Middle frontal gyrus (tissue), 1 donor: ENCODE data around the gene PTBP3.
"Not testable (repeated sequence)": the region's sequence is repeated elsewhere in the genome, so short reads cannot be mapped to it uniquely, and the experiment has no call there.

Experiments used
- DNase-seq: peaks from one replicate; pipeline ENCODE4 v3.0.0-alpha.2; 2015; ENCODE audit warnings: low spot score; ENCODE audit errors: extremely low spot score

The PTBP3 gene

DNA sequence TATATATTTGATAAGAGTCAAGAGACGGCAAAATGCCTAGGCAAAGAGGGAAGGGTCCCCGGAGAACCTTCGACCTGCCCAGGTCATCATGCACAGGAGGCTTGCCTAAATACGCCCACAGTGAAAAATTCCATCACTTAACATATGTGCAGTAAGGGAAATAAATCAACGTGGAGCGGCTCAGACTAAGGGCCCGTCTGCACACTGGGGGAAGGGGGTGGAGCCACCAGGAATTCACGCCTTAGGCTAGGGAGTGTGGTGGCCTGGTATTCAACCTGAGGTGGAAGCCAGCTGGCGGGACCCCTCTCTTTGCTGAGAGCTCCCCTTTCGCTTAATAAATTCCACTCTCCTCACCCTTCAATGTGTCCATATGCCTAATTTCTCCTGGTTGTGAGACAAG is 8.3 kb downstream of the PTBP3 start:
- DNase-seq: no peak

- no peak for DNase-seq
These were observed 10.0 kb downstream of the PTBP3 start for GRCh38 chr9:112323378-112323854.

- DNase-seq: no peak
These were observed 10.6 kb downstream of the PTBP3 start for GRCh38 chr9:112322701-112323377.

DNA sequence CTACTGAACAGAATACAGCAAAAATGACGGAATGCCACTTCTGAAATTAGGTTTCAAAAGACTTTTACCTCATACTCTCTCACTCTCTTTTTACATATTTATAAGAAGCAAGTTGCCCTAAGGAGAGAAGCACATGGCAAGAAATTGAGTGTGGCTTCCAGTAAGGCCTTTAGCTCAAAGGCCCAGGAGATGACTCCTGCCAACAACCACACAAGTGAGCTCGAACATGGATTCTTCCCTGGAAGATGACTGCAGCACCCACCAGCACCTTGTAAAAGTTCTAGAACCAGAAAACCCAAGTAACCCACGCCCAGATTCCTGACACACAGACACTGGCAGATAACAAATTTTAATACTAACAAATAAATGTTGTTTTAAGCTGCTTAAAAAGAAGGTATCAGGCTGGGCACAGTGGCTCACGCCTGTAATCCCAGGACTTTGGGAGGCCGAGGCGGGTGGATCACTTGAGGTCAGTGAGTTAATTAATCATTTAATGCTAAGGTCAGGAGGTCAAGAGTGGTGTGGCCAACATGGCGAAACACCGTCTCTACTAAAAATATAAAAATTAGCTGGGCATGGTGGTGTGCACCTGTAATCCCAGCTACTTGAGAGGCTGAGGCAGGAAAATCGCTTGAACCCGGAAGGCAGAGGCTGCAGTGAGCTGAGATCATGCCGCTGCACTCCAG is 17.0 kb downstream of the PTBP3 start:
- no peak for DNase-seq

DNA sequence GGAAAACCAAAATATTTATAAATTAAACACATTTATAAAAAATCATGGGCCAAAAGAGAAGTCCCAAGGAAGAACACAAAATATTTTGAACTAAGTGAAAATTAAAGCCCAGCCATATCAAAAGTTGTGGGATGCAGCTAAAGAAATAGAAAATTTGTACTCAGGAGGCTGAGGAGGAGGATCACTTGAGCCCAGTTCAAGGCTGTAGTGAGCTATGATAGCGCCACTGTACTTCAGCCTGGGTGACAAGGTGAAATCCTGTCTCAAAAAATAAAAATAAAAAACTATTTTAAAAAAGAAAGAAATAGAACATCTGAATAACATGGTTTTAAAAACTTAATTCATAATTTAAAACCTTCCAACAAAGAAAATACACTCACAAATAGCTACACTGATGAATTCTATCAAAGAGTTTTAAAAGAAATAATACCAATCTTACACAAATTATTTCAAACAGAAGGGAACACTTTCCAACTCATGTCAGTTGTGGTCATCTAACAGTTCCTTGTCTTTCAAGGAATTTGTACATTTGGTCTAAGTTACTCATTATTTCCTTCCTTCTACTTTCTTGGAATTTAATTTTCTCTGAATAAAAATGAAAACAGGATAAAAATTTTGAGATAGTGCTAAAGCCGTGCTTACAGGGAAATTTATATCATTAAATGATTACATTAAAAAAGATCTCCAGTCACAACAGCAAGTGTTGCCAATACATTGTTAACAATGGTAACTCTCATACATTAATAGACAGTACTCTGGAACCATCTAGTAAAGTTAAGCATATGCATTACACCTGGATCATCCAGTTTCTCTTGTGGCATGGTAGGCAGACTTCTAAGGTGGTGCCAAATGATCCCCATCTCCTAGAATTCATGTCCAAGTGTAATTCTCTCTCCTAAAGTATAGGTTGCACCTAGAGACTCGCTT is 17.8 kb downstream of the PTBP3 start:
- DNase-seq: no peak

DNA sequence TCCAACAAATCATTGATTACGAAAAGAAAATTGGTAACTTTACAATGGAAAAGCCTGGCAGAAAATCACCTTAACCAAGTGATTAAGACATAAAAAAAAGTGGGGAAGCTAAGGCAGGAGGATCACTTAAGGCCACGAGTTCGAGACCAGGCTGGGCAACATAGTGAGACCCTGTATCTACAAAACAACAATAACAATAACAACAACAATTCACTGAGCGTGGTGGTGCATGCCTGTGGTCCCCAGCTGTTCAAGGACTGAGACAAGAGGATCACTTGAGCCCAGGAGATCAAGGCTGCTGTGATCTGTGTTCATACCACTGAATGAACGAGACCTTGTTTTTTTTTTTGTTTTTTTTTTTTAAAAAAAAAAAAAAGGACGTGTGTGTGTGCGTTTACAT is 21.3 kb downstream of the PTBP3 start:
- DNase-seq: no peak

DNA sequence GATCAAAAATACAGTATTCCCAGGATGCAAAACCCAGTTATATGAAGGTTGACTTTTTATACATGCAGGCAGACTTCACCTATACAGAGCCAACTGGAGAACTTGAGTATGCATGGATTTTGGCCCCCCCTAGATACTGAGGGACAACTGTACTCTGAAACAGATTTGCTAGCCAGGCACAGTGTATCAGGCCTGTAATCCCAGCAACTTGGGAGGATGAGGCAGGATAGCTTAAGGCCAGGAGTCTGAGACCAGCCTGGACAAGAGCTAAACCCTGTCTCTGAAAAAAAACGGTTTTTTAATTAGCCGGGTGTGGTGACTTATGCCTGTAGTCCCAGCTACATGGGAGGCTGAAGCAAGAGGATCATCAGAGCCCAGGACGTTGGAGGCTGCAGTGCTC is 21.9 kb downstream of the PTBP3 start:
- no peak for DNase-seq

GRCh38 chr9:112310826-112311225 is 22.6 kb downstream of the PTBP3 start:
- no peak for DNase-seq

DNA sequence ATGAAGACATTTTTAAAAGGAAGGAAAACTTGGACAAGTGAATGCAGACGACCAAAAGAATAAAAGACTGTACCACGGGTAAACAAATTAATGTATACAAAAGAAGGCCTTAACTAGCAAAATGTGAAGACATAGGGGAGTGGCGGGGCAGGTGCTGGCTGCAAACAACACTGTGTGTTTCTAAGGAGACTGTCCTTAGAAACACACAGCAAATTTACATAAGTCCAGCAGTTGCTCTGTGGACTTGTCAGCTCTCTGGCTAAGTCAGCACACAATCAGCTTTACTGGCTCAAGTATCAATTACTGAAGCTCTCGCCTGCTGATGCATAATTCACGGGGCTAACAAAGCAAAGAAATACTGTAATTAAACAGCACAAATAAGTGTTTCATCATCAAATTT is 24.8 kb downstream of the PTBP3 start:
- DNase-seq: no peak

DNA sequence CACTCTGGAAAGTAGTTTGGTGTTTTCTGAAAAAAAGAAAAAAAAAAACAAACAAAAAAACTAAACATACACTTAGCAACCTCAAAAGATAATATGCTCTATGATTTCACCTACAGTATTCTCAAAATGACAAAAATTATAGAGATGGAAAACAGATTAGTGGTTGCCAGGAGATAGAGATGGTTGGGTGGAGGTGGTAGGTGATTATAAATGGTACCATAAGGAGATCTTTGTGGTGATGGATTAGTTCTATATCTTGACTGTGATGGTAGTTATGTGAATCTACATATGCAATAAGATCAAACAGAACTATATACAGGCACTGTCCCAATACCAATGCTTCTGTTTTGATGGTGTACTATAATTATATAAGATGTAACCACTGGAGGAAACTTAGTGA is 32.0 kb downstream of the PTBP3 start:
- DNase-seq: no peak

GRCh38 chr9:112299514-112299913 is 33.9 kb downstream of the PTBP3 start:
- no peak for DNase-seq

GRCh38 chr9:112296929-112297328 is 36.5 kb downstream of the PTBP3 start:
- DNase-seq: no peak

DNA sequence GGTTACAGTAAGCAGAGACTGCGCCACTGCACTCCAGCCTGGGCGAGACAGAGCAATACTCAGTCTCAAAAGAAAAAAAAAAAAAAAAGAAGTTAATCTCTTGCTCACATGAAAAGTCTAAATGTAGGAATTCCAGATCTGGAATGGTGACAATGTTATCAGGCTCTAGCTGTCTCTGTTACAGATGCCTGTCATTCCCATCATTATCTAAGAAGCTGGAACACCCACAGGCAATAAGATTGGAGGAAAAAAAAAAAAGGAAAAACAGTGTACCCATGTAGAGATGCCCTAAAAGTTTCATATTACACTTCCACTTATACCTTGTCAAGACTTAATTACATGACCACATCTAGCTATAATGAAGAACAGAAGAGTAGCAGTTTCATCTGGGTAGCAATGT is 38.2 kb downstream of the PTBP3 start:
- DNase-seq: no peak

DNA sequence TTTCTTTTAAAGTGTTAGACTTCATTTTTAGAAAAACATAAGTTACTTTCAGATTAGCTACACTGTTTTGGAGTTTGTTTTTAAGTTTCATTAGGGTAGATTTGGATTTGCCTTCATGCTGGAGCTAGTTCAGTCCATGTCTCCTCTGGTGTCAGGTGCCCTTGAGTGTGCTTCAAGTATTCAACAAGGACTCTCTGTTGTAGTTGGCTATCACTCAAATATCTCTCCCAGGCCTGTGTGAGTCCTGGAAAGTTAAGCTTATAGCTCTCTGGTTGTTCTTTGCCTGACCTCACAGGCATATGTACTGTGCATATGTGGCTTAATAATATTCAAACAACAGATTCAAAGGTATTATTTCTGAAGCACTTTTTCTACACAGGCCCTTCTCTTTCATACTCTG is 45.4 kb downstream of the PTBP3 start:
- DNase-seq: no peak

GRCh38 chr9:112286926-112287325 is 46.5 kb downstream of the PTBP3 start:
- no peak for DNase-seq

- no peak for DNase-seq
These were observed 48.4 kb downstream of the PTBP3 start for GRCh38 chr9:112285056-112285455.

DNA sequence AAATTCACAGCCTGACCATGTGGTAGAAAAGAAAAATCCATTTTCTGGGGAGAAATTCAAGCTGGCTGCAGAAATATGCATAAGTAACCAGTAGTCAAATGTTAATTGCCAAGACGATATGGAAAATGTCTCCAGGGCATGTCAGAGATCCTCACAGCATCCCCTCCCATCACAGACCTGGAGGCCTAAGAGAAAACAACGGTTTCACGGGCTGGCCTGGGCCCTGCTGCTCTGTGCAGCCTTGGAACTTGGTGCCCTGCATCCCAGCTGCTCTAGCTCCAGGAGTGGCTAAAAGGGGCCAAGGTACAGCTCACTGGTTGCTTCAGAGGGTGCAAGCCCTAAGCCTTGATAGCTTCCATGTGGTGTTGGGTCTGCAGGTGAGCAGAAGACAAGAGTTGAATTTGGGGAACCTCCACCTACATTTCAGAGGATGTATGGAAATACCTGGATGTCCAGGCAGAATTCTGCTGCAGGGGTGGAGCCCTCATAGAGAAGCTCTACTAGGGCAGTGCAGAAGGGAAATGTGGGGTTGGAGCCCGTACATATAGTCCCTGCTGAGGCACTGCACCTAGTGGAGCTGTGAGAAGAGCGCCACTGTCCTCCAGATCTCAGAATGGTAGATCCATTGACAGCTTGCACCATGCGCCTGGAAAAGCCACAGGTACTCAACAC is 49.7 kb downstream of the PTBP3 start:
- no peak for DNase-seq

GRCh38 chr9:112282841-112283240 is 50.6 kb downstream of the PTBP3 start:
- DNase-seq: not testable (repeated sequence)

DNA sequence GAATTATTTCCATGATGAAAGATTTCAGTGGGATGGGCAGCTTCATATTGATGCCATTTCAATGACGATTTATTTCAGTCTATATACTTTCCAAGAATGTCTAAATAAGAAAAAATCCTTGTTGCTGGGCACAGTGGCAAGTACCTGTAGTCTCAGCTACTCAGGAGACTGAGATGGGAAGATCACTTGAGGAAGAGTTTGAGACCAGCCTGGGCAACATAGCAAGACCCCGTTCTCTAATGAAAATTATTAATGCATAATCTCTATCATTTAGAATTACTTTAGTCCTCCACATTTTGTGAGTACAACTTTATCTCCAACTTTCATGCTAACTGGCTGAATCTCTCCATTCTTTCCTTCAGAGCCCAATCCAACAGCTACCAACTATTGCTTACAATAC is 52.5 kb downstream of the PTBP3 start:
- DNase-seq: no peak

GRCh38 chr9:112279501-112279900 is 53.9 kb downstream of the PTBP3 start:
- DNase-seq: no peak

DNA sequence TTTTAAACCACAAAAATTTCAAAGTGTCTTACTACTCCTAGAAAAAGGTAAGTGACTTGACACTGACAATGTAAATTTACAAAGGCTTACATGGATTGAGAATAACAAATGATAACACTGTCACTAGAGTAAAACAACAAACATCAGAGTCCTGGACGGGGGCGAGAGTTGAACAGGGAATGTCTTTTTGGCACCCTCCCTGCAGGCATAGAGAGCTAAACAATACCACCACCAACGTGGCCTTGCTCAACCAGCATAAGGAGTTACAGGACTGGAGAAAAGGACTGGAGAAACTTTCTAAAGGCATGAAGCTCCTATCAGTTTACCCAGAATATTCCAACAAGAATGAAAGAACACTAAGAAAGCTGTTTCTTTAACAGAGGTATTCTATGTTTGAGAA is 55.3 kb downstream of the PTBP3 start:
- no peak for DNase-seq
